Articular chondrocyte of knee joint (primary cell): ENCODE measurements around the gene ACSBG1. TPM values are rescaled to one million over a fixed set of nuclear protein-coding genes. Genes with fewer than 3 reads are reported as not detected.

Experiments used
- total RNA-seq: library from RNA; depleted of rRNA; stranded (reverse); fragments of >200 nt; gene quantifications from 2 replicates; pipeline ENCODE4 v1.2.3, GENCODE V29; 2012

ACSBG1 gene, protein sequence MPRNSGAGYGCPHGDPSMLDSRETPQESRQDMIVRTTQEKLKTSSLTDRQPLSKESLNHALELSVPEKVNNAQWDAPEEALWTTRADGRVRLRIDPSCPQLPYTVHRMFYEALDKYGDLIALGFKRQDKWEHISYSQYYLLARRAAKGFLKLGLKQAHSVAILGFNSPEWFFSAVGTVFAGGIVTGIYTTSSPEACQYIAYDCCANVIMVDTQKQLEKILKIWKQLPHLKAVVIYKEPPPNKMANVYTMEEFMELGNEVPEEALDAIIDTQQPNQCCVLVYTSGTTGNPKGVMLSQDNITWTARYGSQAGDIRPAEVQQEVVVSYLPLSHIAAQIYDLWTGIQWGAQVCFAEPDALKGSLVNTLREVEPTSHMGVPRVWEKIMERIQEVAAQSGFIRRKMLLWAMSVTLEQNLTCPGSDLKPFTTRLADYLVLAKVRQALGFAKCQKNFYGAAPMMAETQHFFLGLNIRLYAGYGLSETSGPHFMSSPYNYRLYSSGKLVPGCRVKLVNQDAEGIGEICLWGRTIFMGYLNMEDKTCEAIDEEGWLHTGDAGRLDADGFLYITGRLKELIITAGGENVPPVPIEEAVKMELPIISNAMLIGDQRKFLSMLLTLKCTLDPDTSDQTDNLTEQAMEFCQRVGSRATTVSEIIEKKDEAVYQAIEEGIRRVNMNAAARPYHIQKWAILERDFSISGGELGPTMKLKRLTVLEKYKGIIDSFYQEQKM
- total RNA-seq, result 0.13 TPM in 1 of 2 replicates, not detected in the other

DNA sequence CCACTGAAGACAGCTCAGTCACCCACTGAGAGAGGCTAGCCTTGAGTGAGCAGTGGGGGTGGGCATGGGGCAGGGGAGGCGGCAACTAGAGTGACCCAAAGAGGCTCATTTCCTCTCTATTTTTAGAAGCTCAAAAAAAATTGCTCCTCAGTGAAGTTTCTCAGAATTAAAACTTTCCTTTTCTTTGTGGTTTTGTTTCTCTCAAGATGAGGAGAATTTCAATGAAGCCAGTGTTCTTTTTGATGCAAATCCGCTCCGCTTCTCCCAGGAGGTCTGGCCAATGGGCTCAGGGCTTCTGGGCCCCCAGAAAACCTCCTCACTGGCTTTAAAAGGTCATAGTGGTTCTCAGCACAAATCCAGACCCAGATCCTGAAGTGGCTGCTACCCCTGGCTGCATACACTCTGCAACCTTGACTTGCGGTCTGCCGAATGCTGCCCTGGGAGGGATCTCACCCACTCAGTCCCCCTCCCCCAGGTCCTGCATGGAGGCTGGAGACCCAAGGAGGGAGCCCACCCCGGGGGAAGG lies at the start of gene ACSBG1:
Gene ACSBG1 (minus strand): TSS at position 51 of the 526 bp plus-strand sequence. CDS start 64 bp downstream, outside the sequence.

GRCh38 chr15:78264304-78265136 lies 30.2 kb upstream of the ACSBG1 start, which contains the start of gene DNAJA4:
TSS of gene DNAJA4 (plus strand) at chr15:78264562. CDS start at chr15:78264764, 202 bp downstream.

DNA sequence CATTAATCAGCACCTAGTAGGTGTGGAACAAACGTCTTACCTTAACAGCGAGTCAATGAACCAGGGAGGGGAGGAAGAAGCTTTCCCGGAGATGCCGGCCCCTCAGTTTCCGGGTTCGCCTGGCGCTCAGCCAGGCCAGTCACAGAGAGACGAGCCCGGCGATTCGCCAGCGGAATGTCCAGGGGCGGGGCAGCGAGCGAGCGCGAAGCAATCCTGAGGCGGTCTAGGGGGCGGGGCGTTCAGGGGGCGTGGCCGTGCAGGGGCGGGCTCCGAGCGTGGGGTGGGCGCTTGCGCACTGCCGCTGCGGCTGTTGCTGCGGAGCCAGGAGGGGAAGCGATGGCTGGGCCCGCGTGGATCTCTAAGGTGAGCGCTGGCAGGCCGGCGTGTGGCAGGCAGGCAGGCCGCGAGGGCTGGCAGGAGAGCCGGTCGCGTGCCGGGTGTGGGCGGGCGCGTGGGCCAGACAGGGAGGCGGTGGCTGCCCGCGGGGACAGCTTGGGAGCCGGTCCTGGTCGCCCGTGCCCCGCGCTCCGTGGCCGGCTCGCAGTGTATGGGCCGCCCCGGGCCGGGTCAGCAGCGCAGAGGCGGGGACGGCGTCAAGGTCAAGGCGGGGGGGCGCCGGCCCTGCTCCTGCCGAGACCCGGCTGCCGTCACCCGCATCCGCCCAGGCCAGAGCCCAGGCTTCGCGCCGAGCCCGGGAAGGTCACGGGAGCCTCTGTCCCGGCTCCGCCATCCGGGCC lies 85.1 kb downstream of the ACSBG1 start, which contains the start of gene IDH3A:
Gene IDH3A (plus strand): TSS at position 295 of the 737 bp plus-strand sequence. CDS start 42 bp downstream, at position 337.

DNA sequence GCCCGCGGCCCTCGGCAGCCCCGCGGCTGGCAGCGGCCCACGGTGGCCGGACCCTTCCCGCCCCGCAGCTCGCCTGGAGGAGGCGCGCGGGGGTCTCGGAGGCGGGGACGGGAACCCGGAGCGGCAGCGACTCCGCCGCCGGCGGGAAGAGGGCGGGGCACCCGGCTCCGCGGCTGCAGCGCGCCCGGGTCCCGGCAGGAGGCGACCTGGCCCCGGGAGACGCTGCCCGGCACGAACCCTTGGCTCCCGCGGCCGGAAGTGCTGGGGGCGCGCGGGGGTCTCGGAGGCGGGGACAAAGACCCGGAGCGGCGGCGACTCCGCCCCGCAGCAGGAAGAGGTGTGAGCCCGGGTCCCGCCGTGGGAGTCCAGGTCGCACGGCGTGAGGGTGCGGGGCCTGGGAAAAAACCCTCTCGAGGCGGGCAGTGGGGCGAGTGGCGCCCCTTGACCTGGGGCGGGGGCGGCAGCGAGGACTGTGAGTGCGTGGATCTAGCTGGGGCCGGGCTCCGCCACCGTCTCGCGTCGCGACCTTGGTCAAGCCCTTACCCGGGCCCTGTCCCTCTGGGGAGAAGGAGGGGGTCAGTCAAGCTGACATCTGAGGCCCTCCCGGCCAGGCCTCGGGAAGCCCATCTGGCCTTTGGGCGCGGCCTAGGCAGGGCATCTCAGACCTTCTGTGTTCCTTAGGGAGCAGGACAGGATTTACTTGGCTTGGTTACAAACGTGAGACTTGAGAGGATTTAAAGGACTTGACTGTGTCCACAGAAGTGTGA lies 102.9 kb downstream of the ACSBG1 start, which contains the start of gene CIB2:
Gene CIB2 (minus strand): TSS at position 151 of the 767 bp plus-strand sequence. CDS start 230 bp downstream, outside the sequence.

Other genes starting within 250 kb of the ACSBG1 start
- 46.5 and 51.0 TPM in 2 replicates for gene TBC1D2B, start 156.9 kb downstream of the ACSBG1 start, total RNA-seq
- not detected in 2 replicates for gene SH2D7, start 142.0 kb downstream of the ACSBG1 start, total RNA-seq
- 3.8 and 4.1 TPM in 2 replicates for gene CIB2, start 103.1 kb downstream of the ACSBG1 start, total RNA-seq
- 38.9 and 54.4 TPM in 2 replicates for gene IDH3A, start 85.2 kb downstream of the ACSBG1 start, total RNA-seq
- 3.4 and 4.2 TPM in 2 replicates for gene DNAJA4, start 30.0 kb upstream of the ACSBG1 start, total RNA-seq
- 47.2 and 62.3 TPM in 2 replicates for gene SKIC8, start 65.0 kb upstream of the ACSBG1 start, total RNA-seq
- gene CRABP1, start 105.8 kb upstream of the ACSBG1 start, total RNA-seq, result not detected in 2 replicates
- gene IREB2, start 203.7 kb upstream of the ACSBG1 start, total RNA-seq, result 27.9 and 36.1 TPM in 2 replicates